Nephron (organoid): ENCODE data around the gene PIAS1.

ENCODE experiments used
- H3K27ac Mint-ChIP-seq, 3 experiments: 2 replicates each; pipeline ENCODE4 v1.8.0; 2020; ENCODE audit warnings: mixed read lengths in 3 of 3, mild to moderate bottlenecking in 2 of 3, moderate library complexity in 1 of 3
- H3K27me3 Mint-ChIP-seq: 2 replicates; pipeline ENCODE4 v1.8.0; 2021; ENCODE audit warnings: low read depth, mild to moderate bottlenecking, moderate library complexity, mixed read lengths
- H3K36me3 Mint-ChIP-seq: 2 replicates; pipeline ENCODE4 v1.8.0; 2020; ENCODE audit warnings: low read depth, mixed read lengths
- H3K4me1 Mint-ChIP-seq: 2 replicates; pipeline ENCODE4 v1.8.0; 2020; ENCODE audit warnings: mixed read lengths
- H3K4me3 Mint-ChIP-seq, 3 experiments: 2 replicates each; pipeline ENCODE4 v1.8.0; 2020; ENCODE audit warnings: mild to moderate bottlenecking in 3 of 3, mixed read lengths in 3 of 3, moderate library complexity in 2 of 3
- H3K9me3 Mint-ChIP-seq: 2 replicates; pipeline ENCODE4 v1.8.0; 2020; ENCODE audit warnings: mixed read lengths
- CTCF ChIP-seq, 3 experiments: fragments of 200-600 bp; sonication (generic); IDR thresholded peaks; one replicate each; pipeline ENCODE4 v1.5.0; 2021; ENCODE audit warnings: antibody characterized with exemption in 3 of 3; ENCODE audit not compliant: unreplicated experiment in 3 of 3

The PIAS1 gene

GRCh38 chr15:68029959-68030358, 24.2 kb upstream of the PIAS1 start:
- Mint-ChIP-seq H3K4me3 (no peak overlapping the region), H3K4me1 (no peaks in the 10 kb centered on the region), H3K27ac (no peak overlapping the region), H3K9me3 (no peaks in the 10 kb centered on the region), H3K27me3 (no peaks in the 10 kb centered on the region), H3K36me3 (no peaks in the 10 kb centered on the region)
- no peak for TF ChIP-seq CTCF (IDR thresholded peaks at IDR 0.05; ENCODE audit: unreplicated experiment in 3 of 3)

- Mint-ChIP-seq H3K27me3 (no peaks in the 10 kb centered on the region), H3K4me1 (no peaks in the 10 kb centered on the region), H3K36me3 (no peaks in the 10 kb centered on the region), H3K4me3 (no peak overlapping the region), H3K27ac (no peak overlapping the region), H3K9me3 (peaks cover 3% of the 10 kb centered on the region)
- no peak for TF ChIP-seq CTCF (IDR thresholded peaks at IDR 0.05; ENCODE audit: unreplicated experiment in 3 of 3)
Observed at GRCh38 chr15:68031404-68031803, 22.7 kb upstream of the PIAS1 start.

GRCh38 chr15:68032672-68033071, 21.4 kb upstream of the PIAS1 start:
- no peaks in the 10 kb centered on the region for H3K27me3 Mint-ChIP-seq

GRCh38 chr15:68034081-68034480, 20.0 kb upstream of the PIAS1 start:
- Mint-ChIP-seq H3K27me3 (no peaks in the 10 kb centered on the region), H3K27ac (no peak overlapping the region), H3K4me1 (no peaks in the 10 kb centered on the region), H3K9me3 (peaks cover 24% of the 10 kb centered on the region), H3K36me3 (peaks cover 6% of the 10 kb centered on the region), H3K4me3 (no peak overlapping the region)
- no peak for TF ChIP-seq CTCF (IDR thresholded peaks at IDR 0.05; ENCODE audit: unreplicated experiment in 3 of 3)

More at GRCh38 chr15:68032672-68033071, 21.4 kb upstream of the PIAS1 start:
- Mint-ChIP-seq H3K4me1 (no peaks in the 10 kb centered on the region), H3K9me3 (peaks cover 12% of the 10 kb centered on the region), H3K4me3 (no peak overlapping the region), H3K27ac (no peak overlapping the region), H3K36me3 (no peaks in the 10 kb centered on the region)
- no peak for TF ChIP-seq CTCF (IDR thresholded peaks at IDR 0.05; ENCODE audit: unreplicated experiment in 3 of 3)

GRCh38 chr15:68034719-68035293, 19.3 kb upstream of the PIAS1 start:
- Mint-ChIP-seq H3K4me1 (no peaks in the 10 kb centered on the region), H3K27me3 (no peaks in the 10 kb centered on the region), H3K4me3 (no peak overlapping the region), H3K27ac (no peak overlapping the region), H3K36me3 (peaks cover 6% of the 10 kb centered on the region), H3K9me3 (peaks cover 27% of the 10 kb centered on the region)
- no peak for TF ChIP-seq CTCF (IDR thresholded peaks at IDR 0.05; ENCODE audit: unreplicated experiment in 3 of 3)

- Mint-ChIP-seq H3K9me3 (peaks cover 44% of the 10 kb centered on the region), H3K4me3 (no peak overlapping the region), H3K4me1 (no peaks in the 10 kb centered on the region), H3K27ac (no peak overlapping the region), H3K36me3 (peaks cover 6% of the 10 kb centered on the region), H3K27me3 (no peaks in the 10 kb centered on the region)
- no peak for TF ChIP-seq CTCF (IDR thresholded peaks at IDR 0.05; ENCODE audit: unreplicated experiment in 3 of 3)
Observed at GRCh38 chr15:68038246-68038645, 15.9 kb upstream of the PIAS1 start.
